H1 (cell line): ENCODE measurements around the gene LCE1E. TPM values are rescaled to one million over a fixed set of nuclear protein-coding genes. Genes with fewer than 3 reads are reported as not detected.

Source experiments
- CTCF ChIA-PET: fragments of 300-600 bp; sonication (Branson Sonifier 250); formaldehyde crosslinking; loops from one replicate; lab custom pipeline; 2021; ENCODE audit not compliant: partially characterized antibody; lab: Charles Lee
- POLR2A ChIA-PET: fragments of 300-600 bp; sonication (Branson Sonifier 250); formaldehyde crosslinking; loops from one replicate; lab custom pipeline; 2021; ENCODE audit warnings: inconsistent platforms; ENCODE audit not compliant: partially characterized antibody; lab: Charles Lee
- DNase-seq, 2 experiments: peaks; one replicate each; pipeline versions ENCODE4 v3.0.0 to v3.0.0-alpha.2; 2010 to 2022; ENCODE audit warnings: low spot score in 2 of 2, low read depth in 1 of 2, mixed read lengths in 1 of 2
- FAIRE-seq: peaks from 2 replicates; lab custom pipeline; 2011; peaks lifted over from hg19 to GRCh38; lab: Jason Lieb, UNC
- H2AFZ ChIP-seq: 2 replicates; pipeline ENCODE4 v1.8.1; 2012; ENCODE audit warnings: low read length, inconsistent platforms
- H2AK5ac ChIP-seq: 2 replicates; pipeline ENCODE4 v1.6.1; 2013; ENCODE audit warnings: low read depth, low read length
- H2BK120ac ChIP-seq: replicated peaks from 2 replicates; pipeline ENCODE3; 2013; ENCODE audit warnings: low read depth, low read length, inconsistent platforms
- H2BK12ac ChIP-seq: 2 replicates; pipeline ENCODE4 v1.6.1; 2013; ENCODE audit warnings: low read depth, low read length
- H2BK15ac ChIP-seq: 2 replicates; pipeline ENCODE4 v1.6.1; 2013; ENCODE audit warnings: low read length
- H2BK20ac ChIP-seq: 2 replicates; pipeline ENCODE4 v1.6.1; 2013; ENCODE audit warnings: low read length
- H2BK5ac ChIP-seq: 2 replicates; pipeline ENCODE4 v1.6.1; 2013; ENCODE audit warnings: low read depth, low read length
- H3K14ac ChIP-seq: 2 replicates; pipeline ENCODE4 v1.6.1; 2013; ENCODE audit warnings: inconsistent platforms; ENCODE audit not compliant: insufficient read length
- H3K18ac ChIP-seq: 2 replicates; pipeline ENCODE4 v1.6.1; 2013; ENCODE audit warnings: low read length; ENCODE audit errors: extremely low read depth
- H3K23ac ChIP-seq: 2 replicates; pipeline ENCODE4 v1.6.1; 2013; ENCODE audit warnings: inconsistent platforms; ENCODE audit not compliant: insufficient read length
- H3K23me2 ChIP-seq: 2 replicates; pipeline ENCODE4 v1.6.1; 2013; ENCODE audit warnings: low read depth, low read length
- H3K27ac ChIP-seq: 2 replicates; pipeline ENCODE4 v1.6.1; 2011; ENCODE audit warnings: low read depth, low read length, inconsistent platforms
- H3K27me3 ChIP-seq, 4 experiments: replicated peaks in 1 of 4; 1 replicate in 1 of 4; 2 replicates in 3 of 4; pipeline versions ENCODE4 v1.6.1 to v1.8.1; 2011 to 2013; ENCODE audit warnings: low read length in 3 of 4, mild to moderate bottlenecking in 3 of 4, inconsistent platforms in 2 of 4, mixed read lengths in 2 of 4, moderate library complexity in 1 of 4; ENCODE audit not compliant: control insufficient read depth in 3 of 4, insufficient read depth in 3 of 4; ENCODE audit errors: extremely low read depth in 1 of 4
- H3K36me3 ChIP-seq, 4 experiments: 2 replicates each; pipeline versions ENCODE4 v1.6.1 to v1.8.1; 2011 to 2013; ENCODE audit warnings: mild to moderate bottlenecking in 4 of 4, low read length in 3 of 4, moderate library complexity in 2 of 4, control low read depth in 1 of 4, inconsistent platforms in 1 of 4; ENCODE audit not compliant: insufficient read depth in 4 of 4, control insufficient read depth in 2 of 4
- H3K4ac ChIP-seq: replicated peaks from 2 replicates; pipeline ENCODE3; 2013; ENCODE audit warnings: low read length, low read depth, mixed read lengths, inconsistent platforms; ENCODE audit not compliant: insufficient read length
- H3K4me1 ChIP-seq, 4 experiments: replicated peaks in 1 of 4; 1 replicate in 1 of 4; 2 replicates in 3 of 4; pipeline versions ENCODE4 v1.6.1 to v1.8.1; 2011 to 2013; ENCODE audit warnings: low read length in 3 of 4, inconsistent platforms in 2 of 4, mixed read lengths in 1 of 4; ENCODE audit not compliant: insufficient read depth in 4 of 4, control insufficient read depth in 3 of 4
- H3K4me2 ChIP-seq, 2 experiments: 2 replicates each; pipeline versions ENCODE4 v1.6.1 to v1.8.1; 2011 to 2013; ENCODE audit warnings: low read depth in 2 of 2, low read length in 2 of 2, control low read depth in 1 of 2, inconsistent platforms in 1 of 2, mild to moderate bottlenecking in 1 of 2; ENCODE audit not compliant: insufficient read depth in 1 of 2
- H3K4me3 ChIP-seq, 4 experiments: fragments of 200-600, 300-600 bp in 1 of 4; sonication (generic), shearing (Covaris generic), sonication (Bioruptor Twin) in 1 of 4; 2 replicates each; pipeline versions ENCODE4 v1.5.1 to v1.8.1; 2011 to 2016; ENCODE audit warnings: low read length in 4 of 4, low read depth in 3 of 4, control low read depth in 2 of 4, inconsistent platforms in 2 of 4, mild to moderate bottlenecking in 2 of 4, mixed read lengths in 1 of 4, moderate library complexity in 1 of 4; ENCODE audit not compliant: insufficient read depth in 2 of 4; ENCODE audit errors: extremely low read depth in 1 of 4
- H3K56ac ChIP-seq: replicated peaks from 2 replicates; pipeline ENCODE3; 2013; ENCODE audit warnings: low read depth, mild to moderate bottlenecking, mixed read lengths, low read length, inconsistent platforms; ENCODE audit not compliant: insufficient read length
- H3K79me1 ChIP-seq: 2 replicates; pipeline ENCODE4 v1.6.1; 2013; ENCODE audit warnings: low read depth, low read length, control low read depth
- H3K79me2 ChIP-seq, 2 experiments: 2 replicates each; pipeline versions ENCODE4 v1.6.1 to v1.8.1; 2012 to 2013; ENCODE audit warnings: low read length in 2 of 2, mild to moderate bottlenecking in 2 of 2, inconsistent platforms in 1 of 2; ENCODE audit not compliant: insufficient read depth in 2 of 2, control insufficient read depth in 1 of 2
- H3K9ac ChIP-seq, 4 experiments: replicated peaks in 1 of 4; 1 replicate in 1 of 4; 2 replicates in 3 of 4; pipeline versions ENCODE4 v1.6.1 to v1.8.1; 2011 to 2013; ENCODE audit warnings: low read depth in 3 of 4, low read length in 3 of 4, control low read depth in 2 of 4, mild to moderate bottlenecking in 2 of 4, moderate library complexity in 2 of 4, inconsistent platforms in 1 of 4; ENCODE audit errors: extremely low read depth in 1 of 4
- H3K9me3 ChIP-seq, 2 experiments: 2 replicates each; pipeline versions ENCODE4 v1.6.1 to v1.8.1; 2012 to 2013; ENCODE audit warnings: mild to moderate bottlenecking in 2 of 2, moderate library complexity in 2 of 2, control low read depth in 1 of 2, inconsistent platforms in 1 of 2, low read depth in 1 of 2, low read length in 1 of 2, mixed read lengths in 1 of 2; ENCODE audit not compliant: insufficient read depth in 2 of 2
- H4K20me1 ChIP-seq, 2 experiments: replicated peaks in 1 of 2; 2 replicates each; pipeline versions ENCODE3 to v1.8.1; 2011 to 2013; ENCODE audit warnings: inconsistent platforms in 2 of 2, low read length in 2 of 2, mild to moderate bottlenecking in 1 of 2; ENCODE audit not compliant: insufficient read depth in 2 of 2, control insufficient read depth in 1 of 2
- H4K5ac ChIP-seq: 2 replicates; pipeline ENCODE4 v1.6.1; 2013; ENCODE audit warnings: low read length, low read depth, mixed read lengths, inconsistent platforms; ENCODE audit not compliant: insufficient read length
- H4K8ac ChIP-seq: 2 replicates; pipeline ENCODE4 v1.8.0; 2013; ENCODE audit warnings: mild to moderate bottlenecking, moderate library complexity, low read length, inconsistent platforms; ENCODE audit not compliant: insufficient read depth; ENCODE audit errors: extremely low read depth
- H4K91ac ChIP-seq: replicated peaks from 2 replicates; pipeline ENCODE3; 2013; ENCODE audit warnings: low read length, mixed read lengths, inconsistent platforms; ENCODE audit not compliant: insufficient read length
- ASH2L ChIP-seq: fragments of 200-600, 300-600 bp; sonication (generic); IDR thresholded peaks from one replicate; pipeline ENCODE4 v1.7.1; 2017; ENCODE audit warnings: low read length
- BRCA1 ChIP-seq: IDR thresholded peaks from 2 replicates; pipeline ENCODE4 v1.6.1; 2012; ENCODE audit warnings: low read depth, low read length, improper control_type of control experiment
- CTBP2 ChIP-seq: IDR thresholded peaks from 2 replicates; pipeline ENCODE4 v1.7.0; 2011; ENCODE audit warnings: borderline replicate concordance, mild to moderate bottlenecking, moderate library complexity, mixed read lengths, low read length; ENCODE audit not compliant: insufficient read depth, insufficient read length
- KDM4A ChIP-seq: IDR thresholded peaks from one replicate; pipeline ENCODE4 v1.7.1; 2012; ENCODE audit warnings: low read depth, mild to moderate bottlenecking, moderate library complexity, low read length, inconsistent platforms; ENCODE audit not compliant: severe bottlenecking
- POLR2AphosphoS5 ChIP-seq: IDR thresholded peaks from 2 replicates; pipeline ENCODE4 v1.6.1; 2011; ENCODE audit warnings: low read depth, low read length
- RBBP5 ChIP-seq: IDR thresholded peaks from 2 replicates; pipeline ENCODE4 v1.7.1; 2012; ENCODE audit warnings: low read depth, mild to moderate bottlenecking, inconsistent platforms, low read length, moderate library complexity, borderline replicate concordance
- RXRA ChIP-seq: IDR thresholded peaks from 2 replicates; pipeline ENCODE4 v1.6.1; 2011; ENCODE audit warnings: low read depth, mild to moderate bottlenecking, low read length, moderate library complexity; ENCODE audit not compliant: insufficient read depth
- SIRT6 ChIP-seq: IDR thresholded peaks from one replicate; pipeline ENCODE4 v1.7.1; 2012; ENCODE audit warnings: low read length, inconsistent platforms
- SIX5 ChIP-seq: IDR thresholded peaks from 2 replicates; pipeline ENCODE4 v1.6.1; 2011; ENCODE audit warnings: mild to moderate bottlenecking, low read depth, low read length
- SP2 ChIP-seq: IDR thresholded peaks from 2 replicates; pipeline ENCODE4 v1.6.1; 2012; ENCODE audit warnings: mild to moderate bottlenecking, low read length, inconsistent platforms
- TCF12 ChIP-seq: IDR thresholded peaks from 2 replicates; pipeline ENCODE4 v1.6.1; 2011; ENCODE audit warnings: low read depth, mild to moderate bottlenecking, low read length
- WGBS, 2 experiments: shearing (Covaris generic) in 1 of 2; methylation state at CpG; one replicate each; pipeline versions ENCODE4 v1.1.6 to v1.1.7; 2013 to 2015; ENCODE audit warnings: low lambda C conversion rate in 2 of 2, mixed read lengths in 2 of 2, inconsistent platforms in 1 of 2, low coverage in 1 of 2, missing lambda C conversion rate in 1 of 2; ENCODE audit not compliant: insufficient replicate concordance in 2 of 2, insufficient coverage in 1 of 2, insufficient read length in 1 of 2; ENCODE audit errors: extremely low coverage in 1 of 2, missing lambda C conversion rate in 1 of 2; 5-methylcytosine and 5-hydroxymethylcytosine counted together
- polyA plus RNA-seq, 7 experiments: library from polyadenylated mRNA; depleted of rRNA in 3 of 7; stranded (reverse) in 5 of 7; unstranded in 2 of 7; fragments of >200 nt in 5 of 7; fragments of 200-250 nt in 2 of 7; gene quantifications; 1 replicate in 5 of 7; 2 replicates in 1 of 7; 4 replicates in 1 of 7; pipeline versions ENCODE4 v1.2.1 to v1.2.3, GENCODE V29; 2011 to 2013; ENCODE audit warnings: missing spikeins in 2 of 7, mixed read lengths in 2 of 7
- total RNA-seq: library from RNA; stranded (reverse); fragmentation: NEBNext Ultra II Directional; extraction: Animal tissue kit (Norgen Biotek cat#: 25700); gene quantifications from 2 replicates; pipeline ENCODE4 v1.2.1, GENCODE V29; 2021

Gene LCE1E
- total and polyA plus RNA-seq, 2 of the 8 experiments (the other 6 are each of a cell fraction or from before 2014, with no cell fraction given): not detected

DNA sequence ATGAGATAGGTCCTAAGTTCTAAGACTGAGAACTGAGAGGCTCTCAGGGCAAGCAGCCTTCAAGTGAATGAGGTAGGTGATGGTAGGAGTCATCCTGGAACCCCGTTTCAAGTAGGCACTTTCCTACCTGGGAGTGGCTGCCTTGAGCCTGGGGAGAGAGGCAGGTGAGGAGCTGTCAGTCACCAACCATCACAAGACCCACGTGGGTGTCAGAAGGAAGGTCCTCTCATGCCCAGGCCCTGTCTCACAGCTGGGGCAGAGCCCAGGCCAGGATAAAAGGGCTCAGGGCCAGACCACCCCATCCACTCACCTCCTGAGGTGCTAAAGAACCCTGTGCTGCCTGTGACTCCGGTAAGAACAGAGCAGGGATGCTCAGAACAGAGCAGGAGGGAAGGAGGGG is 10.4 kb downstream of the LCE1E start, which contains the start of gene LCE1D:
Gene LCE1D, plus strand, starts transcription at position 301 of the 400 bp plus-strand sequence. CDS start 1,074 bp downstream, outside the sequence.
- Histone ChIP-seq H2BK12ac (no peak within 1 kb of the TSS), H3K27ac (no peak within 1 kb of the TSS), H3K9ac (no peak within 1 kb of the TSS), H2AFZ (no peak within 1 kb of the TSS), H3K14ac (no peak within 1 kb of the TSS), H3K23me2 (no peaks in the 10 kb centered on the region), H2BK5ac (no peak within 1 kb of the TSS), H3K4me1 (no peaks in the 10 kb centered on the region), H3K9me3 (peaks cover 25 to 47% of the 10 kb centered on the region in 2 experiments), H3K4me2 (no peak within 1 kb of the TSS), H4K91ac (no peak within 1 kb of the TSS), H2BK15ac (no peak within 1 kb of the TSS), H3K4ac (no peak within 1 kb of the TSS), H4K20me1 (no peaks in the 10 kb centered on the region), H4K8ac (no peak within 1 kb of the TSS), H3K23ac (no peak within 1 kb of the TSS), H3K79me2 (no peaks in the 10 kb centered on the region), H3K4me3 (no peak within 1 kb of the TSS)
- FAIRE-seq (no peak), DNase-seq (no peak)
- POLR2A ChIA-PET: no interaction called here
- TF ChIP-seq RBBP5: no peak
- no peak for TF ChIP-seq KDM4A
- no peak for TF ChIP-seq SIRT6
- TF ChIP-seq POLR2AphosphoS5: no peak
- no peak for TF ChIP-seq TCF12
- TF ChIP-seq RXRA: no peak
- TF ChIP-seq SP2: no peak
- TF ChIP-seq ASH2L: no peak
- TF ChIP-seq BRCA1: no peak
- no peak for TF ChIP-seq SIX5
- TF ChIP-seq CTBP2: no peak
- TF ChIP-seq, all 59 proteins: peak for 0
- Histone ChIP-seq H3K36me3 (no peaks in the 10 kb centered on the region), H3K27me3 (no peaks in the 10 kb centered on the region), H3K18ac (no peak within 1 kb of the TSS), H3K56ac (no peak within 1 kb of the TSS), H2AK5ac (no peak within 1 kb of the TSS), H2BK20ac (no peak within 1 kb of the TSS), H4K5ac (no peak within 1 kb of the TSS), H3K79me1 (no peaks in the 10 kb centered on the region), H2BK120ac (no peak within 1 kb of the TSS)
- CTCF ChIA-PET: interaction anchor here (0.6 kb wide), 1 partner anchor 424 kb away, joined by 3 read pairs; no protein-coding TSS in a partner anchor
- WGBS, 2 experiments: no CpG with 5 or more reads among the region's 3 CpGs
